MM.1S (cell line): Measurements from ENCODE around the gene KCNT1.

ENCODE experiments used
- DNase-seq: peaks from one replicate; pipeline ENCODE4 v3.0.0-alpha.2; 2015
- H2AFZ ChIP-seq: fragments of 300-600 bp; sonication (generic); 2 replicates; pipeline ENCODE4 v1.6.0; 2016; ENCODE audit warnings: antibody characterized with exemption, low read length
- H3F3A ChIP-seq: fragments of 300-600 bp; sonication (generic); 2 replicates; pipeline ENCODE4 v1.6.1; 2016; ENCODE audit warnings: mild to moderate bottlenecking, antibody characterized with exemption, low read length, moderate library complexity, mixed read lengths; ENCODE audit not compliant: insufficient read depth
- H3K27ac ChIP-seq: fragments of 300-600 bp; sonication (generic); 2 replicates; pipeline ENCODE4 v1.5.1; 2016; ENCODE audit warnings: mild to moderate bottlenecking, low read length
- H3K27me3 ChIP-seq: fragments of 300-600 bp; sonication (generic); replicated peaks from 2 replicates; pipeline ENCODE4 v1.6.0; 2016; ENCODE audit warnings: low read length; ENCODE audit not compliant: insufficient read depth
- H3K36me3 ChIP-seq: fragments of 300-600 bp; sonication (generic); replicated peaks from 2 replicates; pipeline ENCODE4 v1.6.1; 2016; ENCODE audit warnings: mild to moderate bottlenecking, low read length, mixed read lengths; ENCODE audit not compliant: insufficient read depth
- H3K4me1 ChIP-seq: fragments of 300-600 bp; sonication (generic); 2 replicates; pipeline ENCODE4 v1.6.1; 2016; ENCODE audit warnings: low read length, mixed read lengths
- H3K4me2 ChIP-seq: fragments of 300-600 bp; sonication (generic); 2 replicates; pipeline ENCODE4 v1.6.0; 2016; ENCODE audit warnings: low read depth, low read length
- H3K4me3 ChIP-seq: fragments of 300-600 bp; sonication (generic); 2 replicates; pipeline ENCODE4 v1.5.1; 2016; ENCODE audit warnings: low read length, mixed read lengths
- H3K79me2 ChIP-seq: fragments of 300-600 bp; sonication (generic); 2 replicates; pipeline ENCODE4 v1.6.1; 2016; ENCODE audit warnings: mixed run types, low read length, mixed read lengths
- H3K9ac ChIP-seq: fragments of 300-600 bp; sonication (generic); 2 replicates; pipeline ENCODE4 v1.6.1; 2016; ENCODE audit warnings: low read length, mixed read lengths
- H3K9me2 ChIP-seq: fragments of 300-600 bp; sonication (generic); replicated peaks from 2 replicates; pipeline ENCODE4 v1.6.1; 2016; ENCODE audit warnings: mild to moderate bottlenecking, low read length, mixed read lengths; ENCODE audit not compliant: insufficient read depth
- H3K9me3 ChIP-seq: fragments of 300-600 bp; sonication (generic); replicated peaks from 2 replicates; pipeline ENCODE4 v1.6.1; 2016; ENCODE audit warnings: mild to moderate bottlenecking, low read length, mixed read lengths; ENCODE audit not compliant: insufficient read depth
- H4K20me1 ChIP-seq: fragments of 300-600 bp; sonication (generic); 2 replicates; pipeline ENCODE4 v1.6.1; 2016; ENCODE audit warnings: mild to moderate bottlenecking, low read length, moderate library complexity, mixed read lengths; ENCODE audit not compliant: insufficient read depth
- EZH2 ChIP-seq: fragments of 300-600 bp; sonication (generic); optimal IDR thresholded peaks from 2 replicates; pipeline ENCODE3; 2017; ENCODE audit warnings: low read depth, mild to moderate bottlenecking, antibody characterized with exemption, low read length, mixed read lengths
- EZH2phosphoT487 ChIP-seq: fragments of 300-600 bp; sonication (generic); IDR thresholded peaks from 2 replicates; pipeline ENCODE4 v1.6.1; 2018; ENCODE audit warnings: antibody characterized with exemption, low read length
- TF ChIP-seq, protein P1 (sequence below): fragments of 300-600 bp; sonication (generic); IDR thresholded peaks from 2 replicates; pipeline ENCODE4 v1.5.1; 2016; ENCODE audit warnings: antibody characterized with exemption, low read length, mixed read lengths

KCNT1 gene

DNA sequence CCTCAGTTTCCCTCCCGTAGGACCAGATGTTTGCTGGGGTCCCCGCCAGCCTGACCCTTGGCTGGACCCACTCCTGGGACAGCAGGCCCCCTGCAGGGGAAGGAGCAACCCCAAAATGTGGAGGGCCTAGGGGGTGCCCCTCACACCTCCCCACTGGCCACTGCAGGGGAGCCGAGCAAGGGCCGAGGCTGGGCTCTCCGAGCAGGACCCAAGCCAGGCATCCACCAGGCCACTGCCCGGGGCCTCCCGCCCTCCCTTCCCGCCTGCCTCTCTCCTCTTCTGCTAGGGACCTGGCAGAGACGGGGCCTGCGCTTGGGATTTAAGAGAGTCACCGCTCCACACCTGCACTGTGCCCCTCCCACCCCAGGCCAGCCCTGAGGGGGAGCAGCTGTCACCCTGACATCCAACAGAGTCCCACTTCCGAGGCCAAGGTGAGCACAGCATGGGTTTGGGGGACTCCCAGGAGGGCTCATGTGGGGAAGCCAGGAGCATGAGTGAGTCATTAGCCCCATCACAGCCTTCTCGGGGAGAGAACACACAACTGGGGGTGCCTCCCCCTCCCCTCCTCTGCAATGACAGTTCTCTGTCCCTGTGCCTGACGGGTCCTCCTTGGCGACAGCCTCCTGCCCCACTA lies 18.5 kb upstream of the KCNT1 start:
- no peaks in the 10 kb centered on the region for H4K20me1 ChIP-seq
- TF ChIP-seq EZH2 = no peak
- no peak for TF ChIP-seq EZH2phosphoT487
- TF ChIP-seq, protein P1, sequence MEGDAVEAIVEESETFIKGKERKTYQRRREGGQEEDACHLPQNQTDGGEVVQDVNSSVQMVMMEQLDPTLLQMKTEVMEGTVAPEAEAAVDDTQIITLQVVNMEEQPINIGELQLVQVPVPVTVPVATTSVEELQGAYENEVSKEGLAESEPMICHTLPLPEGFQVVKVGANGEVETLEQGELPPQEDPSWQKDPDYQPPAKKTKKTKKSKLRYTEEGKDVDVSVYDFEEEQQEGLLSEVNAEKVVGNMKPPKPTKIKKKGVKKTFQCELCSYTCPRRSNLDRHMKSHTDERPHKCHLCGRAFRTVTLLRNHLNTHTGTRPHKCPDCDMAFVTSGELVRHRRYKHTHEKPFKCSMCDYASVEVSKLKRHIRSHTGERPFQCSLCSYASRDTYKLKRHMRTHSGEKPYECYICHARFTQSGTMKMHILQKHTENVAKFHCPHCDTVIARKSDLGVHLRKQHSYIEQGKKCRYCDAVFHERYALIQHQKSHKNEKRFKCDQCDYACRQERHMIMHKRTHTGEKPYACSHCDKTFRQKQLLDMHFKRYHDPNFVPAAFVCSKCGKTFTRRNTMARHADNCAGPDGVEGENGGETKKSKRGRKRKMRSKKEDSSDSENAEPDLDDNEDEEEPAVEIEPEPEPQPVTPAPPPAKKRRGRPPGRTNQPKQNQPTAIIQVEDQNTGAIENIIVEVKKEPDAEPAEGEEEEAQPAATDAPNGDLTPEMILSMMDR = no peak

DNA sequence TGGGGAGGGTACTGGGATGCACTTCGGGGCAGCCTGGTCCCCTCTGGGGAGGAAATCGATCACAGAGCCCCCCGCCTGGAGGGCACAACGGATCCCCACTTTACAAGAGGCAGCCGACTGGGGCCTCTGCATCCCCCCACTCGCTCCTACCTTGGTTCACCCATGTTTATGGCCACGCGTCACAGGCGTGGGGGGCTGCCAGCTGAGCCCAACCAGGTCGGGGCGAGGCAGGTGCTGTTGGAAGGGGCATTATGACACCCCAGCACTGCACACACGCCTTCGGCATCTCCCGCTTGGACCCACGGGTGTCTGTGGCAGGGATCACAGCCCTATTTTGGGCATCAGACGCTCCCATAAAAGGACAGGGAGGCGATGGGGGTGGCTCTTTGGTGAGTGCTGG lies 17.3 kb upstream of the KCNT1 start:
- Histone ChIP-seq H3K9me3 (no peaks in the 10 kb centered on the region), H3K4me3 (no peak overlapping the region), H3K79me2 (no peaks in the 10 kb centered on the region), H4K20me1 (no peaks in the 10 kb centered on the region), H3F3A (no peaks in the 10 kb centered on the region), H3K9me2 (no peaks in the 10 kb centered on the region), H3K4me2 (no peak overlapping the region), H3K36me3 (no peaks in the 10 kb centered on the region), H3K9ac (no peak overlapping the region), H3K4me1 (no peaks in the 10 kb centered on the region), H2AFZ (no peak overlapping the region), H3K27me3 (peaks cover 91% of the 10 kb centered on the region), H3K27ac (no peak overlapping the region)
- TF ChIP-seq EZH2 = no peak
- no peak for TF ChIP-seq EZH2phosphoT487
- TF ChIP-seq, protein P1 = no peak
- no peak for DNase-seq

More for the DNA sequence above, 18.5 kb upstream of the KCNT1 start:
- DNase-seq = no peak
- Histone ChIP-seq H3F3A (no peaks in the 10 kb centered on the region), H3K27ac (no peak overlapping the region), H3K9me3 (no peaks in the 10 kb centered on the region), H3K9ac (no peak overlapping the region), H3K36me3 (no peaks in the 10 kb centered on the region), H3K4me1 (no peaks in the 10 kb centered on the region), H3K27me3 (peaks cover 84% of the 10 kb centered on the region), H3K9me2 (no peaks in the 10 kb centered on the region), H3K4me3 (no peak overlapping the region), H3K79me2 (no peaks in the 10 kb centered on the region), H2AFZ (no peak overlapping the region), H3K4me2 (no peak overlapping the region)

DNA sequence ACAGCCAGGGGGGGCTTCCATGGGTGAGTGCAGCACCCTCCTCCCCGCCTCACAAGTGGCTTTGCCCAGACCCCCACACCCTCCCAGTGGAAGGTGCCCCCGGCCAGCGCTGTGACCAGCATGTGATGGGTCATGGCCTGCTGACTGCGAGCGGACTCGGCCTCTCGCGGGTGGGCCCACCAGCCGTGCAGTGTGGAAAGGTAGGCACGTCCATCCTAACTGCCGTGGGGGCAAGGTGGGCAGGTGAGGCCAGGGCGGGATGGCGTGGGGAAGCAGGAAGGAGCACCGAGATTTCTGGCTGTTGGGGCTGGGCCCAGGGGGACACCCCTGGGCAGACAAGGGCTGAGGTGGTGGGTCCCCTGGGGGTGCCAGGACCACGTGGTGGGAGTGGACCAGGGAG lies 14.8 kb upstream of the KCNT1 start:
- Histone ChIP-seq H3K4me1 (no peaks in the 10 kb centered on the region), H3K36me3 (no peaks in the 10 kb centered on the region), H3K9me2 (no peaks in the 10 kb centered on the region), H4K20me1 (no peaks in the 10 kb centered on the region), H2AFZ (no peak overlapping the region), H3K4me2 (no peak overlapping the region), H3F3A (no peaks in the 10 kb centered on the region), H3K79me2 (no peaks in the 10 kb centered on the region), H3K27me3 (peaks cover 90% of the 10 kb centered on the region), H3K9ac (no peak overlapping the region), H3K27ac (no peak overlapping the region), H3K9me3 (no peaks in the 10 kb centered on the region), H3K4me3 (no peak overlapping the region)
- no peak for DNase-seq
- TF ChIP-seq, protein P1 = no peak
- TF ChIP-seq EZH2 (no peak), EZH2phosphoT487 (no peak)
